AG09319 (cell line): Measurements from ENCODE around the gene PHKG2.
A peak's percentile ranks its signal among the peaks of the same experiment; 100 is the strongest.

Source experiments
- DNase-seq: peaks from one replicate; pipeline ENCODE4 v3.0.0-alpha.2; 2010; ENCODE audit warnings: low read depth; ENCODE audit errors: extremely low read depth
- CTCF ChIP-seq: IDR thresholded peaks from 2 replicates; pipeline ENCODE4 v1.5.1; 2011; ENCODE audit warnings: low read depth, mild to moderate bottlenecking, inconsistent platforms, low read length, moderate library complexity

The PHKG2 gene

GRCh38 chr16:30728899-30729672, 19.1 kb upstream of the PHKG2 start:
- DNase-seq: no peak
- TF ChIP-seq CTCF: no peak

GRCh38 chr16:30731411-30731810, 16.8 kb upstream of the PHKG2 start:
- no peak for DNase-seq
- no peak for TF ChIP-seq CTCF

GRCh38 chr16:30736995-30737793, 11.0 kb upstream of the PHKG2 start:
- no peak for TF ChIP-seq CTCF

GRCh38 chr16:30737794-30738648, 10.2 kb upstream of the PHKG2 start:
- no peak for TF ChIP-seq CTCF
- DNase-seq: no peak

More at GRCh38 chr16:30736995-30737793, 11.0 kb upstream of the PHKG2 start:
- no peak for DNase-seq

GRCh38 chr16:30738984-30739951, 9.0 kb upstream of the PHKG2 start:
- DNase-seq: no peak
- no peak for TF ChIP-seq CTCF

- no peak for TF ChIP-seq CTCF
- DNase-seq: peak; percentile 66
Observed at GRCh38 chr16:30740364-30741251, 7.6 kb upstream of the PHKG2 start.
